Kidney (tissue), 14 donors: ENCODE measurements around the gene MORN1. TPM values are rescaled to one million over a fixed set of nuclear protein-coding genes. Genes with fewer than 3 reads are reported as not detected.
"Not testable (repeated sequence)": the region's sequence is repeated elsewhere in the genome, so short reads cannot be mapped to it uniquely, and the experiment has no call there.

Experiments used
- DNase-seq, 5 donors: peaks; one replicate each; pipeline ENCODE4 v3.0.0-alpha.2; 2013 to 2020
- FAIRE-seq: peaks from 2 replicates; lab custom pipeline; 2012; peaks lifted over from hg19 to GRCh38; lab: Jason Lieb, UNC
- H3K27ac ChIP-seq, 2 donors: one replicate each; pipeline ENCODE4 v1.7.0; 2013; ENCODE audit warnings: low read depth in 2 of 2, low read length in 2 of 2, inconsistent platforms in 1 of 2
- H3K27me3 ChIP-seq: one replicate; pipeline ENCODE4 v1.7.1; 2013; ENCODE audit warnings: low read length, inconsistent platforms; ENCODE audit not compliant: control insufficient read depth, insufficient read depth
- H3K36me3 ChIP-seq, 3 donors: one replicate each; pipeline versions ENCODE4 v1.7.0 to v1.7.1; 2013; ENCODE audit warnings: low read length in 3 of 3, control low read depth in 1 of 3, inconsistent platforms in 1 of 3; ENCODE audit not compliant: insufficient read depth in 3 of 3, control insufficient read depth in 2 of 3
- H3K4me1 ChIP-seq, 3 donors: one replicate each; pipeline versions ENCODE4 v1.7.0 to v1.7.1; 2013; ENCODE audit warnings: low read length in 3 of 3, inconsistent platforms in 1 of 3, low read depth in 1 of 3; ENCODE audit not compliant: control insufficient read depth in 2 of 3, insufficient read depth in 2 of 3
- H3K4me3 ChIP-seq, 3 donors: one replicate each; pipeline versions ENCODE4 v1.7.0 to v1.8.1; 2013; ENCODE audit warnings: low read length in 3 of 3, control low read depth in 1 of 3, inconsistent platforms in 1 of 3
- H3K9ac ChIP-seq, 3 donors: one replicate each; pipeline versions ENCODE4 v1.7.0 to v1.7.1; 2013; ENCODE audit warnings: low read length in 3 of 3, control low read depth in 1 of 3, inconsistent platforms in 1 of 3
- H3K9me3 ChIP-seq, 3 donors: one replicate each; pipeline versions ENCODE4 v1.7.0 to v1.7.1; 2013; ENCODE audit warnings: low read length in 3 of 3, control low read depth in 1 of 3, inconsistent platforms in 1 of 3; ENCODE audit not compliant: control insufficient read depth in 2 of 3, insufficient read depth in 1 of 3
- CTCF ChIP-seq: IDR thresholded peaks from 3 replicates; pipeline ENCODE4 v1.5.1; 2012; ENCODE audit warnings: mild to moderate bottlenecking, moderate library complexity, borderline replicate concordance; ENCODE audit not compliant: insufficient read depth; ENCODE audit errors: extremely low read depth
- intact Hi-C: fragments of 100-400 bp; cut with DNase I; formaldehyde crosslinking; loops from one replicate; pipeline ENCODE4 v1.11.1; 2022
- polyA plus RNA-seq: library from polyadenylated mRNA; stranded (reverse); fragments of 350-450 nt; fragmentation: Illumina TruSeq; extraction: RNeasy Lipid Tissue Mini Kit (QIAGEN cat#74804); gene quantifications from one replicate; pipeline ENCODE4 v1.2.3, GENCODE V29; 2014; ENCODE audit warnings: low read depth, low replicate concordance; ENCODE audit not compliant: insufficient read depth
- total RNA-seq: library from RNA; stranded (reverse); fragmentation: NEBNext Ultra II Directional; extraction: Animal tissue kit (Norgen Biotek cat#: 25700); gene quantifications from one replicate; pipeline ENCODE4 v1.2.1, GENCODE V29; 2021
- donor health status: control.
- donor health status: control.
- donor health status: control.
- donor health status: control.
- donor health status: control.
- donor health status: DM: yes; HTN: yes; CAD: no.
- donor health status: Normal renal cell carcinoma (clear cell type).

The MORN1 gene
- total and polyA plus RNA-seq, 2 donors from 2014 or later, result 9.0 to 24.7 TPM

- Histone ChIP-seq H3K9ac (no peak overlapping the region), H3K4me1 (no peaks in the 10 kb centered on the region), H3K4me3 (no peak overlapping the region), H3K36me3 (no peaks in the 10 kb centered on the region), H3K27ac (no peak overlapping the region), H3K9me3 (no peaks in the 10 kb centered on the region), H3K27me3 (no peaks in the 10 kb centered on the region)
- intact Hi-C loops, result no loop called here
- TF ChIP-seq CTCF, result no peak
- FAIRE-seq (no peak), DNase-seq (peak in 2 of 5 donors; percentile 44 to 63)
Observed at GRCh38 chr1:2335721-2336455, 55.5 kb downstream of the MORN1 start.

GRCh38 chr1:2334883-2335534 lies 56.3 kb downstream of the MORN1 start:
- Histone ChIP-seq H3K27ac (no peak overlapping the region), H3K9me3 (no peaks in the 10 kb centered on the region), H3K27me3 (no peaks in the 10 kb centered on the region), H3K9ac (no peak overlapping the region), H3K4me3 (no peak overlapping the region), H3K36me3 (no peaks in the 10 kb centered on the region), H3K4me1 (no peaks in the 10 kb centered on the region)
- no peak for FAIRE-seq
- DNase-seq, result no peak
- intact Hi-C loops, result no loop called here
- no peak for TF ChIP-seq CTCF

- FAIRE-seq (no peak), DNase-seq (no peak)
- TF ChIP-seq CTCF, result no peak
- H3K4me3 ChIP-seq, result no peak overlapping the region
- no peak overlapping the region for H3K9ac ChIP-seq
- no peaks in the 10 kb centered on the region for H3K4me1 ChIP-seq
- no peaks in the 10 kb centered on the region for H3K27me3 ChIP-seq
- intact Hi-C loops, result no loop called here
- no peaks in the 10 kb centered on the region for H3K36me3 ChIP-seq
- H3K9me3 ChIP-seq, result no peaks in the 10 kb centered on the region
- H3K27ac ChIP-seq, result no peak overlapping the region
Observed at GRCh38 chr1:2334366-2334765, 57.0 kb downstream of the MORN1 start.

GRCh38 chr1:2331580-2331979 lies 59.8 kb downstream of the MORN1 start:
- H3K27me3 ChIP-seq, H3K36me3 ChIP-seq, FAIRE-seq, H3K4me3 ChIP-seq, H3K9ac ChIP-seq, H3K4me1 ChIP-seq, DNase-seq, H3K27ac ChIP-seq, intact Hi-C loops, H3K9me3 ChIP-seq: not testable (repeated sequence)
